GM19035 (cell line): ENCODE measurements around the gene LCMT2.
A peak's percentile ranks its signal among the peaks of the same experiment; 100 is the strongest.

ENCODE experiments used
- ATAC-seq: cut with Tn5 transposase; IDR thresholded peaks from one replicate; pipeline ENCODE4 v1.9.1; 2021; ENCODE audit not compliant: unreplicated experiment

LCMT2 gene

GRCh38 chr15:43329960-43330779 is at the start of gene LCMT2:
TSS of gene LCMT2 (minus strand) at chr15:43330573. CDS start at chr15:43330489, 84 bp downstream.
- ATAC-seq, result peak; percentile 90

GRCh38 chr15:43378601-43379000 is 48.2 kb upstream of the LCMT2 start:
- no peak for ATAC-seq

GRCh38 chr15:43376017-43376705 is 45.8 kb upstream of the LCMT2 start:
- no peak for ATAC-seq

GRCh38 chr15:43370975-43371974 is 40.9 kb upstream of the LCMT2 start, which contains the start of the genes TUBGCP4 and ZSCAN29:
TSS of gene TUBGCP4 (plus strand) at chr15:43371101. CDS start at chr15:43371355, 254 bp downstream.
TSS of gene ZSCAN29 (minus strand) at chr15:43371043. CDS start at chr15:43369913, 1,130 bp downstream.
- ATAC-seq, result peak; percentile 82

- peak; percentile 38 for ATAC-seq
These were observed 40.1 kb upstream of the LCMT2 start for GRCh38 chr15:43370310-43370974.

- no peak for ATAC-seq
These were observed 31.0 kb upstream of the LCMT2 start for GRCh38 chr15:43361313-43361903.

GRCh38 chr15:43360821-43361220 is 30.4 kb upstream of the LCMT2 start:
- ATAC-seq, result no peak

GRCh38 chr15:43352693-43353382 is 22.5 kb upstream of the LCMT2 start:
- no peak for ATAC-seq

- ATAC-seq, result no peak
These were observed 16.7 kb upstream of the LCMT2 start for GRCh38 chr15:43347114-43347513.

- ATAC-seq, result no peak
These were observed 15.9 kb upstream of the LCMT2 start for GRCh38 chr15:43346305-43346704.

- ATAC-seq, result peak; percentile 17
These were observed 361 bp upstream of the LCMT2 start for GRCh38 chr15:43330780-43331087.

GRCh38 chr15:43329217-43329959 is 985 bp downstream of the LCMT2 start:
- no peak for ATAC-seq

- ATAC-seq, result no peak
These were observed 5.2 kb downstream of the LCMT2 start for GRCh38 chr15:43325039-43325684.

GRCh38 chr15:43318990-43319771 is 11.2 kb downstream of the LCMT2 start:
- ATAC-seq, result no peak

- no peak for ATAC-seq
These were observed 12.7 kb downstream of the LCMT2 start for GRCh38 chr15:43317566-43318184.

GRCh38 chr15:43316971-43317346 is 13.4 kb downstream of the LCMT2 start:
- ATAC-seq, result no peak
